GM13976 (cell line): ENCODE measurements around the gene SPAG5.
"Not testable (repeated sequence)": the region's sequence is repeated elsewhere in the genome, so short reads cannot be mapped to it uniquely, and the experiment has no call there.

Experiments used
- DNase-seq: peaks from one replicate; pipeline ENCODE4 v3.0.0; 2012; ENCODE audit warnings: low spot score
- in situ Hi-C: fragments of 300-500 bp; cut with MboI; formaldehyde crosslinking; loops from one replicate; pipeline ENCODE4 v1.12.0; 2022; ENCODE audit warnings: low sequenced_read_pairs, mixed read lengths, inconsistent platforms; ENCODE audit not compliant: unreplicated experiment
- TF ChIP-seq, protein P1 (sequence below): IDR thresholded peaks from 2 replicates; pipeline ENCODE4 v1.5.1; 2012; ENCODE audit warnings: borderline replicate concordance, mild to moderate bottlenecking; ENCODE audit not compliant: insufficient read depth; ENCODE audit errors: extremely low read depth, missing control alignments, control extremely low read depth

SPAG5 gene

DNA sequence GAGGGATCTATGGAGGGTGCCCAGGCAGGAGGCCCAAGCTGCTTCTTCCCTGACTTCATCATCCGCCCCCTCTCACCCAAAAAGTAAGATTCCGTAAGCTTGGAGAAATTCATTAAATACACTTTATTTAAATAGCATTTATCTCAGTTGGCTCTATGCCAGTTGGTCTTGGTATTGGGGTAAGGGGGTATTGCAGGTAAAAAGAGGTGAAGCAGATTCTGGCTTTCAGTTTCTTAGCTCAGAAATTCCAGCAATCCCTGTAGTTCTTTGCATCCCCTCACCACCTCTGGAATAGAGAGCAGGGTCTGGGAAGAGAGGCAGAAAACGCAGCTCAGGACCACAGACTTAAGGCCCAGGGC, 21.4 kb downstream of the SPAG5 start:
- no peak for DNase-seq
- TF ChIP-seq, protein P1, sequence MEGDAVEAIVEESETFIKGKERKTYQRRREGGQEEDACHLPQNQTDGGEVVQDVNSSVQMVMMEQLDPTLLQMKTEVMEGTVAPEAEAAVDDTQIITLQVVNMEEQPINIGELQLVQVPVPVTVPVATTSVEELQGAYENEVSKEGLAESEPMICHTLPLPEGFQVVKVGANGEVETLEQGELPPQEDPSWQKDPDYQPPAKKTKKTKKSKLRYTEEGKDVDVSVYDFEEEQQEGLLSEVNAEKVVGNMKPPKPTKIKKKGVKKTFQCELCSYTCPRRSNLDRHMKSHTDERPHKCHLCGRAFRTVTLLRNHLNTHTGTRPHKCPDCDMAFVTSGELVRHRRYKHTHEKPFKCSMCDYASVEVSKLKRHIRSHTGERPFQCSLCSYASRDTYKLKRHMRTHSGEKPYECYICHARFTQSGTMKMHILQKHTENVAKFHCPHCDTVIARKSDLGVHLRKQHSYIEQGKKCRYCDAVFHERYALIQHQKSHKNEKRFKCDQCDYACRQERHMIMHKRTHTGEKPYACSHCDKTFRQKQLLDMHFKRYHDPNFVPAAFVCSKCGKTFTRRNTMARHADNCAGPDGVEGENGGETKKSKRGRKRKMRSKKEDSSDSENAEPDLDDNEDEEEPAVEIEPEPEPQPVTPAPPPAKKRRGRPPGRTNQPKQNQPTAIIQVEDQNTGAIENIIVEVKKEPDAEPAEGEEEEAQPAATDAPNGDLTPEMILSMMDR: no peak
- in situ Hi-C loops: no loop called here

DNA sequence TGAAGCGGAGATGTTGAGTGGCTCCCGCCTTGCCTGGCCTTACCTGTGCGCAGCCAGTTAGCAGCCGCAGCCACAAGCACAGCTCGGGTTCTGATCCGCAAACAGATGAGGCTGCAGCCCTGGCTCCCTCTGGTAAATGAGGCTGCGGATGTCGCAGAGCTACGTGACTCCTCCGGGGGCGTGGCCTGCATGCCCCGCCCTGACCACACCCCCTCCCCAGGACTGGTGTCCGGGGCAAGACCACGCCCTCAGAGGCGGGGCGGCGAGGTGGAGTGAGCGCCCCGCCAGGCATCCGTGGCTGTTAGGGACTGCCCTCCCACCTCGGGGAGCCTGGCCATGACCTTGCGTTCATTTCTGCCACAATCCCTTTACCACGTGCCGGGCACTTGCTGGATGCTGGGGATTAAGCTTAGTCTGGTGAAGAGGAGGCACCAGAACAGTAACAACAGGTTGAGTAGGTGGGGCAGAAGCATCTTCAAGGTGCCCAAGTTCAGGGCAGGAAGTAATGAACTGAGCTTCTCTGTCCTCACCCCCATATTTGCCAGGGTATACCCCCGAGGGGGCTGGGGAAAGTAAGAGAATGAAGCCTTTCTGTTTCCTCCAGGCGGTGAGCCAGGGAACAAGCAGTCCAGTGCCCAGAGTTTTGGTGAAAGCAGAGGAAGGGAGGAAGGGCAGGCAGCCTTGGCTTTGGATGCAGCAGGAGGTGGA, 21.9 kb downstream of the SPAG5 start, which contains the start of gene ALDOC:
TSS of gene ALDOC (minus strand) at position 138 of the 708 bp plus-strand sequence. CDS start 1,363 bp downstream, outside the sequence.
- DNase-seq: peak; percentile 99
- in situ Hi-C loops: no loop called here
- TF ChIP-seq, protein P1: no peak

DNA sequence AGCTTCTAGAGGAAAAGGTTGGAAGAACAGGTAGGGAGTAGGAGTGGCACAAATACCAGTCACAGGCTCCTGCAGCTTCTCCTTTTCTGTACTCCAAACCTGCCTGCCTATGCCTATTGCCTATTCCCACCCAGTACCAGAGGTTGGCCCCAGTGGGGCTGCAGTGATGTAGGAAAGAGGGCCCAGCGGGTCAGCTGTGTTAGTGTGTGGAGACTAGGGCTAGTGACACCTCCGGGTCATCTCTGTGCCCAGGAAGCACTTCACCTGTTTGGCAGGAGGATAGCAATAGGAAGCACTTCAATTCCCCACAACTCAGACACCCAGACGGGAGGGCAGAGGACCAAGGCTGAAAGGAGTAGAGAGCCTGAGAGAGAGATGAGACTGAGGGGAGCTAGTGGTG, 22.8 kb downstream of the SPAG5 start:
- DNase-seq, in situ Hi-C loops: not testable (repeated sequence)

DNA sequence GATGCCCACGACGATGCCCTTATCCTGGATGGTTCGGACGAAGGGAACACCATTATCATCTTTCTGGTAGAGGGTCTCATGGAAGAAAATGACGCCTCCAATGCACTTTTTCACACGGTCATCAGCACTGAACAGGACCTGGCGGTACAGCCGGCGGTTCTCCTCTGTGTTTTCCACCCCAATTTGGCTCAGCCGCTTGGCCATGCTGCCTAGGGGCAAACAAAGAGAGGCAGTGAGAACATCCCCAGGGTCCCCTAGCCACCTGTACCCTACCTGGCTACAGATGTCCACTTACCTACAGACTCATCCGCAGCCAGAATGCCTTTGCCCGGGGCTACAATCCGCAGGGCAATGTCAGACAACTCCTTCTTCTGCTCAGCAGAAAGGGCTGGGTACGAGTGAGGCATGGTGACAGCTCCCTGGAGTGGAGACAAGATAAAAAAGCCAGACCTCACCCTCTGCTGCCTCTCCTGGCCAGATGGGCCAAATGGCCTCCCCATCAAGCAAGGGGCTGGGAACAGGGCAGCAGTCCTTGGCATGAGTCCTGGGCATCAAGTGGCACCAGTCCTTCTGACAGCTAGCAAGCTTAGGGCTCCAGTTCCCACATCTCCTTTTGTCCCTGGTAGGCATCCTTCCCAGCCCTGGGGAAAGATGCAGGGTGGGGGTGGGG, 23.6 kb downstream of the SPAG5 start:
- no peak for DNase-seq
- in situ Hi-C loops: no loop called here
- TF ChIP-seq, protein P1: peak; percentile 7

DNA sequence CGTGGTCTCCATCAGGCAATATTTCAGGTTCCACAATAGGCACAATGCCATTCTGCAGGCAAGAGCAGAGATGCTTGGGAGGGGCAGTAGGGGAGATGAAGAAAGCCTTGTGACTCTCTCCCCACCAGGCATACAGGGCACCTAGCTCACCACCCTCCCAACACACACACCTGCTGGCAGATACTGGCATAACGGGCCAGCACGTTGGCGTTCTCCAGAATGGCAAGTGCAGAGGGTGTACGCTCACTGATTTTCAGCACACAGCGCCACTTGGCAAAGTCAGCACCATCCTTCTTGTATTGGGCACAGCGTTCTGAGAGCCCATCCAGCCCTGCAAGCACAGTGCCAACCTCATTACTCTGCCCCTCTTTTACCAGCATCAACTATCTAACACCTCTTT, 24.3 kb downstream of the SPAG5 start:
- in situ Hi-C loops: no loop called here
- TF ChIP-seq, protein P1: no peak
- DNase-seq: no peak

DNA sequence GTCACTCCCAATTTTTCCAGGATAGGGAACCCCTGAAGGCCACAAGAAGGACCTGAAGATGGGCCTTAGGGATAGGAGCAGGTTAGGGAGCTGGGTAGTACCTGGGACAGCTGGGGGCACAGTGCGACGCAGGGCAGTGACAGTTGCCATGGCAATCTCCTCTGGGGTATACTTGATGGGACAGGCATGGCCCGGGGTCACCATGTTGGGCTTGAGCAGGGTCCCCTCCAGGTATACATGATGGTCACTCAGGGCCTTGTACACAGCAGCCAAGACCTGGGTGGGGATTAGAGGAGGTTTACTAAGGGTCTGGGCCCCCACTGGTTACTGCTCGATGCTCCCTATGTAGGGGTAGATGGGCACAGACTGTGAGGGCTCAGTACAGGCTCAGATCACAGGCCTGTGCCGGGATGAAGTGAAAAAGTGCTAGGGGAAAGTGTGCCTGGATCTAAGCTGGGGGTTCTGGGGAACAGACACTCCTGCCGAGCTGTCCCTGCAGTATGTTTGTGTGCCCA, 24.8 kb downstream of the SPAG5 start:
- in situ Hi-C loops: no loop called here
- no peak for DNase-seq

More for the DNA sequence above, 24.8 kb downstream of the SPAG5 start:
- TF ChIP-seq, protein P1: no peak
